Testis (tissue), 3 donors: ENCODE measurements around the gene RGS17. TPM values are rescaled to one million over a fixed set of nuclear protein-coding genes. Genes with fewer than 3 reads are reported as not detected.

Source experiments
- DNase-seq: peaks from one replicate; pipeline ENCODE4 v3.0.0-alpha.2; 2019
- H3K27ac ChIP-seq, 2 donors: fragments of 200-600 bp; sonication (generic); one replicate each; pipeline ENCODE4 v1.5.1; 2019
- H3K27me3 ChIP-seq: fragments of 200-600 bp; sonication (generic); one replicate; pipeline ENCODE4 v1.5.1; 2019
- H3K36me3 ChIP-seq: fragments of 200-600 bp; sonication (generic); one replicate; pipeline ENCODE4 v1.5.1; 2017; ENCODE audit warnings: low read depth; ENCODE audit errors: missing control alignments
- H3K4me1 ChIP-seq: fragments of 200-600 bp; sonication (generic); one replicate; pipeline ENCODE4 v1.5.1; 2019
- H3K4me3 ChIP-seq, 2 donors: fragments of 200-600 bp; sonication (generic); one replicate each; pipeline ENCODE4 v1.5.1; 2017 to 2019
- H3K9me3 ChIP-seq: fragments of 200-600 bp; sonication (generic); one replicate; pipeline ENCODE4 v1.5.1; 2017
- POLR2A ChIP-seq: fragments of 450-650 bp; IDR thresholded peaks from one replicate; pipeline ENCODE4 v1.6.1; 2017; ENCODE audit warnings: antibody characterized with exemption, mild to moderate bottlenecking, moderate library complexity
- WGBS, 2 donors: methylation state at CpG; one replicate each; pipeline ENCODE4 v1.1.5; 2018; 5-methylcytosine and 5-hydroxymethylcytosine counted together
- intact Hi-C: fragments of 100-400 bp; cut with DNase I; formaldehyde crosslinking; loops from one replicate; pipeline ENCODE4 v1.15.1; 2023; ENCODE audit warnings: low total_unique reads
- polyA plus RNA-seq: library from polyadenylated mRNA; stranded (reverse); fragments of 350-450 nt; fragmentation: Illumina TruSeq; extraction: RNeasy Lipid Tissue Mini Kit (QIAGEN cat#74804); gene quantifications from one replicate; pipeline ENCODE4 v1.2.3, GENCODE V29; 2014; ENCODE audit warnings: low read depth, low replicate concordance; ENCODE audit not compliant: insufficient read depth
- total RNA-seq, 2 donors: library from RNA; depleted of rRNA; stranded (reverse); fragments of >200 nt; gene quantifications; one replicate each; pipeline ENCODE4 v1.2.3, GENCODE V29; 2016
- TF ChIP-seq, protein P1 (sequence below), 3 experiments: fragments of 450-650 bp in 2 of 3; fragments of 200-600 bp in 1 of 3; sonication (generic) in 1 of 3; IDR thresholded peaks; one replicate each; pipeline ENCODE4 v1.5.1; 2016 to 2019; ENCODE audit warnings: antibody characterized with exemption in 3 of 3, mild to moderate bottlenecking in 2 of 3, moderate library complexity in 1 of 3

The RGS17 gene
- total and polyA plus RNA-seq, 3 donors from 2014 or later = 0.65 to 4.5 (median 3.1) TPM

DNA sequence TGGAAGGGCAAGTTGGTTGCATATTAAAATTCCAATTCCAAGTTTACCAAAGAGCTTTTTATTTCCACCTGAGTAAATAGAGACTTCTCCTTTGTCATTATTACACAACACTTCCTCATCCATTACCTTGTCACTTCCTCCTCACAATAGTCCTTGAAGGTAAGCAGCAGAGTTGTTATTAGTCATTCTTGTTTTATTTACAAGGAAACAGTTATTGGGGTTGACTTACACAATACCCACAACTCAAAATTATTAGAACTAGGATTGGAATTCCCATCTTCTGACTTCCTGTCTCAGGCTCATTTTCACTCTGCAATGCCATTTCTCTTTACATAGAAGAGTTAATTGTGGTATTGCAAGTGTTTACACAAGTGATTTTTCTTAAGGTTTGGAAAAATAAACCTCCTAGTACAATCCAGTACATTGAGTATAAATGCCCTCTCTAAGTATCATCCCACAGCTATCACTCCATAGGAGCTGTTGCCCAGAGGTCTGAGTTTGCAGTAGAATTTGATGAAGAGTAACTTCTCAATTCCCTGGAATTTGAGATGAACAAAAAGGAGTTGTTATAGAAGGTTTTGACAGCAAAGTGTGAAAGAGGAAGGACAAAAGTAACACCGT, 99.6 kb downstream of the RGS17 start:
- 63 to 70% methylated on average over 1 of the region's 1 CpG for WGBS, 2 donors
- Histone ChIP-seq H3K36me3 (no peaks in the 10 kb centered on the region), H3K4me1 (no peaks in the 10 kb centered on the region), H3K27me3 (no peaks in the 10 kb centered on the region), H3K4me3 (no peak overlapping the region), H3K27ac (no peak overlapping the region), H3K9me3 (no peaks in the 10 kb centered on the region)
- no peak for DNase-seq
- intact Hi-C loops = no loop called here
- TF ChIP-seq POLR2A = no peak
- TF ChIP-seq, protein P1, sequence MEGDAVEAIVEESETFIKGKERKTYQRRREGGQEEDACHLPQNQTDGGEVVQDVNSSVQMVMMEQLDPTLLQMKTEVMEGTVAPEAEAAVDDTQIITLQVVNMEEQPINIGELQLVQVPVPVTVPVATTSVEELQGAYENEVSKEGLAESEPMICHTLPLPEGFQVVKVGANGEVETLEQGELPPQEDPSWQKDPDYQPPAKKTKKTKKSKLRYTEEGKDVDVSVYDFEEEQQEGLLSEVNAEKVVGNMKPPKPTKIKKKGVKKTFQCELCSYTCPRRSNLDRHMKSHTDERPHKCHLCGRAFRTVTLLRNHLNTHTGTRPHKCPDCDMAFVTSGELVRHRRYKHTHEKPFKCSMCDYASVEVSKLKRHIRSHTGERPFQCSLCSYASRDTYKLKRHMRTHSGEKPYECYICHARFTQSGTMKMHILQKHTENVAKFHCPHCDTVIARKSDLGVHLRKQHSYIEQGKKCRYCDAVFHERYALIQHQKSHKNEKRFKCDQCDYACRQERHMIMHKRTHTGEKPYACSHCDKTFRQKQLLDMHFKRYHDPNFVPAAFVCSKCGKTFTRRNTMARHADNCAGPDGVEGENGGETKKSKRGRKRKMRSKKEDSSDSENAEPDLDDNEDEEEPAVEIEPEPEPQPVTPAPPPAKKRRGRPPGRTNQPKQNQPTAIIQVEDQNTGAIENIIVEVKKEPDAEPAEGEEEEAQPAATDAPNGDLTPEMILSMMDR (IDR thresholded peaks at IDR 0.05) = no peak

DNA sequence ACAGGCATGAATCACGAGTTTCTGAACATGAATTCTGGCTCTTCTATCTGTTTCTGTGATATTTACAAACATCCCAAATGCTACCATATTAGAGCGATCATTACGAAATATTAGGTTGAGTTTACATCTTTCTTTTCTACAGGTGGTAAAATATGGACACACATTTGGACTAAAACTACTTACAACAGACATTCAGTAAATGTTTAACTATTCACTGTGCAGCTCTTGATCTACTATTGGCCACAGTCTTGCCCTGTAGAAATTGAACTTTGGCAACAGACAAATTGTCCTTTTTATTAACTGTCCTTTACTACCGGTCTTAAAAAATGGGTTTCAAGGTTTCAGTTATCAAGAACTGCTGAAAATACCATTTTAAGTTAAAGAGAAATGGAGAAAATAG, 102.1 kb downstream of the RGS17 start:
- H3K4me3 ChIP-seq = no peak overlapping the region
- intact Hi-C loops = no loop called here
- no peak for DNase-seq
- WGBS, 2 donors = 90% methylated on average over 4 of the region's 4 CpGs
- H3K36me3 ChIP-seq = no peaks in the 10 kb centered on the region
- no peak for TF ChIP-seq POLR2A
- TF ChIP-seq, protein P1 (IDR thresholded peaks at IDR 0.05) = no peak
- H3K27ac ChIP-seq = no peak overlapping the region
- H3K4me1 ChIP-seq = no peaks in the 10 kb centered on the region
- no peaks in the 10 kb centered on the region for H3K9me3 ChIP-seq
- H3K27me3 ChIP-seq = no peaks in the 10 kb centered on the region

DNA sequence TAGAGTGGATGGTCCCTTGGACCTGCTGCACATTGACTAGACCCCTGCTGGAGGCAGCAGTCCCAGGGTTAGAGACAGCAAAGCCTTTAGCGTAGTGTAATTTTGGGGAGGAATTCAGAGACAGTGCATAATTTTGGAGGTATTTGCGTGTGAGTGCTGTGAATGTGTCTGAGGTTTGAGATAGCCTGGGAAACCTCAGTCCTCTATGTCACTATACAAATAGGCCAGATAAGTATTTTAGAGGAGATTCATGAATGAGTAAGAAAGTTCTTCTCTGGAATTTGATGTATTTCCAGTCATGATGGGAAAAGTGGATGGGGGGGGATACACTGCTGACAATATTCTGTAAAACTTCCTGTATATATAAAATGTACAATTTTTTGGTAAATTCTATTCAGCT, 102.8 kb downstream of the RGS17 start:
- H3K27me3 ChIP-seq = no peaks in the 10 kb centered on the region
- WGBS, 2 donors = 83 to 98% methylated on average over 2 of the region's 2 CpGs
- H3K27ac ChIP-seq = no peak overlapping the region
- TF ChIP-seq POLR2A = no peak
- TF ChIP-seq, protein P1 (IDR thresholded peaks at IDR 0.05) = no peak
- no peaks in the 10 kb centered on the region for H3K36me3 ChIP-seq
- DNase-seq = no peak
- H3K4me3 ChIP-seq = no peak overlapping the region
- no peaks in the 10 kb centered on the region for H3K9me3 ChIP-seq
- no peaks in the 10 kb centered on the region for H3K4me1 ChIP-seq
- intact Hi-C loops = no loop called here

- no peak for TF ChIP-seq POLR2A
- TF ChIP-seq, protein P1 (IDR thresholded peaks at IDR 0.05) = no peak
- Histone ChIP-seq H3K4me1 (no peaks in the 10 kb centered on the region), H3K27me3 (no peaks in the 10 kb centered on the region), H3K36me3 (no peaks in the 10 kb centered on the region), H3K4me3 (no peak overlapping the region), H3K27ac (no peak overlapping the region), H3K9me3 (no peaks in the 10 kb centered on the region)
- WGBS, 2 donors = 78 to 84% methylated on average over 4 of the region's 4 CpGs
- intact Hi-C loops = no loop called here
- DNase-seq = no peak
Observed at GRCh38 chr6:153027480-153027879, 103.6 kb downstream of the RGS17 start.

GRCh38 chr6:153024709-153025017, 106.4 kb downstream of the RGS17 start:
- TF ChIP-seq, protein P1 (IDR thresholded peaks at IDR 0.05) = no peak
- no peak for TF ChIP-seq POLR2A
- Histone ChIP-seq H3K27me3 (no peaks in the 10 kb centered on the region), H3K9me3 (no peaks in the 10 kb centered on the region), H3K4me1 (no peaks in the 10 kb centered on the region), H3K4me3 (no peak overlapping the region), H3K27ac (no peak overlapping the region), H3K36me3 (no peaks in the 10 kb centered on the region)
- WGBS, 2 donors = 27 to 49% methylated on average over 1 of the region's 1 CpG
- intact Hi-C loops = no loop called here
- no peak for DNase-seq
